SK-N-SH treated with all-trans-retinoic acid at 6 μM for 48 hours (cell line): ENCODE measurements around the gene ELOVL3.
A peak's percentile ranks its signal among the peaks of the same experiment; 100 is the strongest.

ENCODE experiments used
- ATAC-seq: fragments of 200-7000 bp; cut with Tn5 transposase; 3 replicates; pipeline ENCODE4 v1.9.1; 2020; ENCODE audit warnings: mild to moderate bottlenecking, moderate library complexity
- ARNTL ChIP-seq: fragments of 450-650 bp; formaldehyde crosslinking; IDR thresholded peaks from 2 replicates; pipeline ENCODE4 v1.5.0; 2020; ENCODE audit warnings: low read depth, mild to moderate bottlenecking, moderate library complexity, borderline replicate concordance
- BACH2 ChIP-seq: fragments of 250-450 bp; sonication (Bioruptor Pico); IDR thresholded peaks from 2 replicates; pipeline ENCODE4 v1.9.0; 2021; ENCODE audit warnings: mild to moderate bottlenecking, borderline replicate concordance
- CSDC2 ChIP-seq: fragments of 250-450 bp; sonication (Bioruptor Pico); IDR thresholded peaks from 2 replicates; pipeline ENCODE4 v1.5.0; 2020; ENCODE audit warnings: mild to moderate bottlenecking, moderate library complexity
- CSRNP3 ChIP-seq: fragments of 250-450 bp; sonication (Bioruptor Pico); IDR thresholded peaks from 2 replicates; pipeline ENCODE4 v1.5.1; 2021; ENCODE audit warnings: mild to moderate bottlenecking, moderate library complexity
- ESRRG ChIP-seq: fragments of 250-450 bp; sonication (Bioruptor Pico); IDR thresholded peaks from 2 replicates; pipeline ENCODE4 v1.6.1; 2021; ENCODE audit warnings: mild to moderate bottlenecking
- GLIS3 ChIP-seq: fragments of 250-450 bp; sonication (Bioruptor Pico); IDR thresholded peaks from 2 replicates; pipeline ENCODE4 v1.5.0; 2020; ENCODE audit warnings: mild to moderate bottlenecking, moderate library complexity
- OSR1 ChIP-seq: fragments of 250-450 bp; sonication (Bioruptor Pico); IDR thresholded peaks from 2 replicates; pipeline ENCODE4 v1.8.0; 2022; ENCODE audit warnings: moderate library complexity, mild to moderate bottlenecking, inconsistent platforms
- PATZ1 ChIP-seq: fragments of 250-450 bp; sonication (Bioruptor Pico); IDR thresholded peaks from 2 replicates; pipeline ENCODE4 v1.8.0; 2020; ENCODE audit warnings: mild to moderate bottlenecking, moderate library complexity, borderline replicate concordance
- POU6F1 ChIP-seq: fragments of 250-450 bp; sonication (Bioruptor Pico); IDR thresholded peaks from 2 replicates; pipeline ENCODE4 v1.8.0; 2021; ENCODE audit warnings: low read depth, mild to moderate bottlenecking, moderate library complexity, borderline replicate concordance
- PPARA ChIP-seq: fragments of 250-450 bp; sonication (Bioruptor Pico); IDR thresholded peaks from 2 replicates; pipeline ENCODE4 v1.5.0; 2020; ENCODE audit warnings: mild to moderate bottlenecking, borderline replicate concordance
- RARB ChIP-seq: fragments of 250-450 bp; sonication (Bioruptor Pico); IDR thresholded peaks from 2 replicates; pipeline ENCODE4 v1.8.0; 2021; ENCODE audit warnings: mild to moderate bottlenecking, moderate library complexity
- SNAI2 ChIP-seq: fragments of 250-450 bp; sonication (Bioruptor Pico); IDR thresholded peaks from 2 replicates; pipeline ENCODE4 v1.5.0; 2020; ENCODE audit warnings: mild to moderate bottlenecking, moderate library complexity
- TCF4 ChIP-seq: fragments of 250-450 bp; sonication (Bioruptor Pico); IDR thresholded peaks from 2 replicates; pipeline ENCODE4 v1.8.0; 2021; ENCODE audit warnings: mild to moderate bottlenecking, moderate library complexity, borderline replicate concordance
- TOX ChIP-seq: fragments of 250-450 bp; sonication (Bioruptor Pico); IDR thresholded peaks from 2 replicates; pipeline ENCODE4 v1.8.0; 2021; ENCODE audit warnings: mild to moderate bottlenecking, moderate library complexity, borderline replicate concordance
- TSHZ2 ChIP-seq: fragments of 250-450 bp; sonication (Bioruptor Pico); IDR thresholded peaks from 2 replicates; pipeline ENCODE4 v1.5.0; 2020; ENCODE audit warnings: mild to moderate bottlenecking, moderate library complexity
- ZC3H10 ChIP-seq: fragments of 250-450 bp; sonication (Bioruptor Pico); IDR thresholded peaks from 2 replicates; pipeline ENCODE4 v1.5.1; 2021; ENCODE audit warnings: mild to moderate bottlenecking, moderate library complexity
- ZFP3 ChIP-seq: fragments of 250-450 bp; sonication (Bioruptor Pico); IDR thresholded peaks from 2 replicates; pipeline ENCODE4 v1.5.0; 2020; ENCODE audit warnings: mild to moderate bottlenecking, moderate library complexity
- ZNF565 ChIP-seq: fragments of 450-650 bp; formaldehyde crosslinking; conservative IDR thresholded peaks from 2 replicates; pipeline ENCODE4 v1.5.0; 2020; ENCODE audit warnings: low read depth, mild to moderate bottlenecking, moderate library complexity
- ZNF70 ChIP-seq: fragments of 450-650 bp; formaldehyde crosslinking; IDR thresholded peaks from 2 replicates; pipeline ENCODE4 v1.5.0; 2020; ENCODE audit warnings: mild to moderate bottlenecking, moderate library complexity
- ZNF8 ChIP-seq: fragments of 450-650 bp; formaldehyde crosslinking; IDR thresholded peaks from 2 replicates; pipeline ENCODE4 v1.5.0; 2020; ENCODE audit warnings: mild to moderate bottlenecking, moderate library complexity
- TF ChIP-seq, protein P1 (sequence below): fragments of 250-450 bp; sonication (Bioruptor Pico); IDR thresholded peaks from 2 replicates; pipeline ENCODE4 v1.5.1; 2020; ENCODE audit warnings: low read depth, mild to moderate bottlenecking, moderate library complexity

Gene ELOVL3

DNA sequence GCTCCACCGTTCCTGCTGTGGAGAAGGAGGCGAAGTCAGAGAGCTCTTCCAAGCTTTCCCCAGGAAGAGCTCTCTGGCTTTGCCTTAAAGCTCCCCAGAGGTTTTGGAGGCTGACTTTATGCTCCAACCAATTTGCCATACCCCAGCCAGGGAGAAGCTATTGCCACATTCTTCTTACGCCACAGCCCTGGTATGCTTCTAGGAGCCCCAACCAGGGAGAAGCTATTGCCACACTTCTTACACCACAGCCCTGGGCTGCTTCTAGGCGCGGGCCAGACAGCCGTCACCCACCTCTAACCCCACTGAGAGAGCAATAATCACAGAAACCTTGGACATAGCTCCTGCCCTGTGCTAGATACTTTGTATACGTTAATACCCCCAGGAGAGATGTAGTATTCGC is 951 bp downstream of the ELOVL3 start (continued):
- TF ChIP-seq, protein P1, sequence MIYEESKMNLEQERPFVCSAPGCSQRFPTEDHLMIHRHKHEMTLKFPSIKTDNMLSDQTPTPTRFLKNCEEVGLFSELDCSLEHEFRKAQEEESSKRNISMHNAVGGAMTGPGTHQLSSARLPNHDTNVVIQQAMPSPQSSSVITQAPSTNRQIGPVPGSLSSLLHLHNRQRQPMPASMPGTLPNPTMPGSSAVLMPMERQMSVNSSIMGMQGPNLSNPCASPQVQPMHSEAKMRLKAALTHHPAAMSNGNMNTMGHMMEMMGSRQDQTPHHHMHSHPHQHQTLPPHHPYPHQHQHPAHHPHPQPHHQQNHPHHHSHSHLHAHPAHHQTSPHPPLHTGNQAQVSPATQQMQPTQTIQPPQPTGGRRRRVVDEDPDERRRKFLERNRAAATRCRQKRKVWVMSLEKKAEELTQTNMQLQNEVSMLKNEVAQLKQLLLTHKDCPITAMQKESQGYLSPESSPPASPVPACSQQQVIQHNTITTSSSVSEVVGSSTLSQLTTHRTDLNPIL (CRISPR knock-in tag), result no peak
- TF ChIP-seq PPARA (CRISPR knock-in tag) (no peak), ZFP3 (no peak), BACH2 (CRISPR knock-in tag) (no peak), OSR1 (CRISPR knock-in tag) (no peak), GLIS3 (CRISPR knock-in tag) (no peak), ZNF565 (CRISPR knock-in tag) (no peak), CSDC2 (CRISPR knock-in tag) (no peak), ZC3H10 (CRISPR knock-in tag) (no peak)

DNA sequence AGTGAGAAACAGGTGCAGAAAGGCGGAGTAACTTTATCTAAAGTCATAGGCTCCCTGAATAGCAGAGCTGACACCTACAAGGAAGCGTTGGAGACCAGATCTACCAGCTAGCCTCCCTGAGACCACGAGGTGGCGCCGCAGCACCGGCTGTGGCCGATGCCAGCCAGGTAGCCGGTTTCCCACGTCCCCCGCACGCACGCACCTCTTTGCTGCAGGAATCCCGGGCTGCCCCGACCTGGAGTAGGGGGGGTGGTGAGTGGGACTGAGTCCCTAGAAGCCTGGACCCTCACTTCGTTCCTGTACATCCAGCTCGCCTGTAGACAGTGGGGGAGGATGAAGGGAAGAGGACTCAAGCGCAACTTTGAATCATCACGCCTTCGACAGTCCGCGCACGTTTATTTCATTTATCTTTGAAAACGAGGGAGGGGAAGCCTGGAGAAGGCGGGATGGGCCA is 3.7 kb downstream of the ELOVL3 start:
- TF ChIP-seq ESRRG (CRISPR knock-in tag) (no peak), ZNF70 (no peak), PATZ1 (no peak), GLIS3 (CRISPR knock-in tag) (no peak), RARB (CRISPR knock-in tag) (no peak), CSRNP3 (CRISPR knock-in tag) (no peak), CSDC2 (CRISPR knock-in tag) (no peak), TOX (no peak), ZC3H10 (CRISPR knock-in tag) (no peak), TSHZ2 (CRISPR knock-in tag) (no peak), ZFP3 (no peak), ZNF8 (CRISPR knock-in tag) (no peak)
- TF ChIP-seq, all 23 proteins: peak for 0
- ATAC-seq, result peak; percentile 74

- no peak for TF ChIP-seq ZNF70
- TF ChIP-seq PATZ1, result no peak
- TF ChIP-seq TOX, result no peak
- no peak for TF ChIP-seq RARB (CRISPR knock-in tag)
- no peak for TF ChIP-seq TCF4
- TF ChIP-seq ZC3H10 (CRISPR knock-in tag), result no peak
- TF ChIP-seq CSDC2 (CRISPR knock-in tag), result no peak
- ATAC-seq, result peak; percentile 62
Measured at GRCh38 chr10:102230264-102230860, 4.3 kb downstream of the ELOVL3 start.

DNA sequence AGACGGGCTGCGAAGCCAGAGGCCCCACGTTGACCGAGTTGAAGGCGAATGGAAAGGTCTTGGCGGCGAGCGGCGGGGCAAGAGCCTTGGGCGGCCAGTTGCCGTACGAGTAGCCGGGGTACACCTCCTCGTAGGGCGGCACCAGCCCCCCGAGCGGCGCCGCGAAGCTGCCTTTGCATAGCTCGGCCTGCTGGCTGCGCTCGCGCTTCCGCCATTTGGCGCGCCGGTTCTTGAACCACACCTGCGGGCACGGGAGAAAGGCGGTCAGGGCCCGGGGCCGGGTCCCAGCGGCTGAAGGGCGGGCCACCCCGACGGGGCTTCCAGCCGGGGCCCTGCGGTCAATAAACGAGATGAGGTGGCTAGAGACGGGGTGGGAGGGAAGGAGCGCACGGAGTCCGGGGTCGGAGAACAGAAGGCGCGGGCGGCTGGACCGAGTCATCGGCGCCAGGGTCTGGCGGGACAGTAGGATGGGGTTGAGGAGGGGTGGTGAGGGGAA is 4.8 kb downstream of the ELOVL3 start:
- peak; percentile 9; the same call in 2 of the 3 replicates for ATAC-seq
- TF ChIP-seq SNAI2 (no peak), ZNF70 (no peak), ZC3H10 (CRISPR knock-in tag) (no peak), ARNTL (no peak), RARB (CRISPR knock-in tag) (no peak), CSDC2 (CRISPR knock-in tag) (no peak), OSR1 (CRISPR knock-in tag) (no peak), TCF4 (no peak), ZNF8 (CRISPR knock-in tag) (no peak), GLIS3 (CRISPR knock-in tag) (no peak), TSHZ2 (CRISPR knock-in tag) (no peak), ZNF565 (CRISPR knock-in tag) (no peak), POU6F1 (CRISPR knock-in tag) (no peak)
